SK-N-SH treated with all-trans-retinoic acid at 6 μM for 48 hours (cell line): ENCODE data around the gene PPP4R1.

ENCODE experiments used
- ATAC-seq: fragments of 200-7000 bp; cut with Tn5 transposase; 3 replicates; pipeline ENCODE4 v1.9.1; 2020; ENCODE audit warnings: mild to moderate bottlenecking, moderate library complexity
- ARNTL ChIP-seq: fragments of 450-650 bp; formaldehyde crosslinking; IDR thresholded peaks from 2 replicates; pipeline ENCODE4 v1.5.0; 2020; ENCODE audit warnings: low read depth, mild to moderate bottlenecking, moderate library complexity, borderline replicate concordance
- BACH2 ChIP-seq: fragments of 250-450 bp; sonication (Bioruptor Pico); IDR thresholded peaks from 2 replicates; pipeline ENCODE4 v1.9.0; 2021; ENCODE audit warnings: mild to moderate bottlenecking, borderline replicate concordance
- CSRNP3 ChIP-seq: fragments of 250-450 bp; sonication (Bioruptor Pico); IDR thresholded peaks from 2 replicates; pipeline ENCODE4 v1.5.1; 2021; ENCODE audit warnings: mild to moderate bottlenecking, moderate library complexity
- ESRRG ChIP-seq: fragments of 250-450 bp; sonication (Bioruptor Pico); IDR thresholded peaks from 2 replicates; pipeline ENCODE4 v1.6.1; 2021; ENCODE audit warnings: mild to moderate bottlenecking
- GLIS3 ChIP-seq: fragments of 250-450 bp; sonication (Bioruptor Pico); IDR thresholded peaks from 2 replicates; pipeline ENCODE4 v1.5.0; 2020; ENCODE audit warnings: mild to moderate bottlenecking, moderate library complexity
- ISL1 ChIP-seq: fragments of 250-450 bp; sonication (Bioruptor Pico); IDR thresholded peaks from 2 replicates; pipeline ENCODE4 v2.1.2; 2022; ENCODE audit warnings: mild to moderate bottlenecking, moderate library complexity
- PATZ1 ChIP-seq: fragments of 250-450 bp; sonication (Bioruptor Pico); IDR thresholded peaks from 2 replicates; pipeline ENCODE4 v1.8.0; 2020; ENCODE audit warnings: mild to moderate bottlenecking, moderate library complexity, borderline replicate concordance
- POU6F1 ChIP-seq: fragments of 250-450 bp; sonication (Bioruptor Pico); IDR thresholded peaks from 2 replicates; pipeline ENCODE4 v1.8.0; 2021; ENCODE audit warnings: low read depth, mild to moderate bottlenecking, moderate library complexity, borderline replicate concordance
- PPARA ChIP-seq: fragments of 250-450 bp; sonication (Bioruptor Pico); IDR thresholded peaks from 2 replicates; pipeline ENCODE4 v1.5.0; 2020; ENCODE audit warnings: mild to moderate bottlenecking, borderline replicate concordance
- RARB ChIP-seq: fragments of 250-450 bp; sonication (Bioruptor Pico); IDR thresholded peaks from 2 replicates; pipeline ENCODE4 v1.8.0; 2021; ENCODE audit warnings: mild to moderate bottlenecking, moderate library complexity
- SNAI2 ChIP-seq: fragments of 250-450 bp; sonication (Bioruptor Pico); IDR thresholded peaks from 2 replicates; pipeline ENCODE4 v1.5.0; 2020; ENCODE audit warnings: mild to moderate bottlenecking, moderate library complexity
- TCF4 ChIP-seq: fragments of 250-450 bp; sonication (Bioruptor Pico); IDR thresholded peaks from 2 replicates; pipeline ENCODE4 v1.8.0; 2021; ENCODE audit warnings: mild to moderate bottlenecking, moderate library complexity, borderline replicate concordance
- TOX ChIP-seq: fragments of 250-450 bp; sonication (Bioruptor Pico); IDR thresholded peaks from 2 replicates; pipeline ENCODE4 v1.8.0; 2021; ENCODE audit warnings: mild to moderate bottlenecking, moderate library complexity, borderline replicate concordance
- TSHZ2 ChIP-seq: fragments of 250-450 bp; sonication (Bioruptor Pico); IDR thresholded peaks from 2 replicates; pipeline ENCODE4 v1.5.0; 2020; ENCODE audit warnings: mild to moderate bottlenecking, moderate library complexity
- ZC3H10 ChIP-seq: fragments of 250-450 bp; sonication (Bioruptor Pico); IDR thresholded peaks from 2 replicates; pipeline ENCODE4 v1.5.1; 2021; ENCODE audit warnings: mild to moderate bottlenecking, moderate library complexity
- ZFP3 ChIP-seq: fragments of 250-450 bp; sonication (Bioruptor Pico); IDR thresholded peaks from 2 replicates; pipeline ENCODE4 v1.5.0; 2020; ENCODE audit warnings: mild to moderate bottlenecking, moderate library complexity
- ZFP30 ChIP-seq: fragments of 450-650 bp; formaldehyde crosslinking; IDR thresholded peaks from 2 replicates; pipeline ENCODE4 v1.5.0; 2022; ENCODE audit warnings: mild to moderate bottlenecking, moderate library complexity
- ZNF565 ChIP-seq: fragments of 450-650 bp; formaldehyde crosslinking; conservative IDR thresholded peaks from 2 replicates; pipeline ENCODE4 v1.5.0; 2020; ENCODE audit warnings: low read depth, mild to moderate bottlenecking, moderate library complexity
- ZNF70 ChIP-seq: fragments of 450-650 bp; formaldehyde crosslinking; IDR thresholded peaks from 2 replicates; pipeline ENCODE4 v1.5.0; 2020; ENCODE audit warnings: mild to moderate bottlenecking, moderate library complexity

The PPP4R1 gene

GRCh38 chr18:9537677-9538076 lies 76.7 kb downstream of the PPP4R1 start:
- no peak for ATAC-seq
- no peak for TF ChIP-seq TCF4
- no peak for TF ChIP-seq ESRRG (CRISPR knock-in tag)
- TF ChIP-seq BACH2 (CRISPR knock-in tag): no peak
- no peak for TF ChIP-seq ZNF565 (CRISPR knock-in tag)
- TF ChIP-seq CSRNP3 (CRISPR knock-in tag): no peak
- TF ChIP-seq ZC3H10: no peak
- TF ChIP-seq GLIS3 (CRISPR knock-in tag): no peak
- no peak for TF ChIP-seq POU6F1 (CRISPR knock-in tag)
- no peak for TF ChIP-seq ZFP30 (CRISPR knock-in tag)
- TF ChIP-seq ARNTL (CRISPR knock-in tag): no peak
- no peak for TF ChIP-seq ZFP3 (CRISPR knock-in tag)
- no peak for TF ChIP-seq ISL1 (CRISPR knock-in tag)
- TF ChIP-seq ZNF70: no peak

GRCh38 chr18:9536354-9537152 lies 77.8 kb downstream of the PPP4R1 start:
- ATAC-seq: no peak
- TF ChIP-seq PPARA (CRISPR knock-in tag): no peak
- TF ChIP-seq, all 23 proteins: peak for 0

GRCh38 chr18:9535430-9535991 lies 78.8 kb downstream of the PPP4R1 start:
- TF ChIP-seq ZNF565 (CRISPR knock-in tag) (no peak), ZC3H10 (no peak), SNAI2 (CRISPR knock-in tag) (no peak), BACH2 (CRISPR knock-in tag) (no peak), TOX (CRISPR knock-in tag) (no peak), PATZ1 (no peak), ISL1 (CRISPR knock-in tag) (no peak), ZFP3 (CRISPR knock-in tag) (no peak), GLIS3 (CRISPR knock-in tag) (no peak)
- ATAC-seq: peak; percentile 95

- no peak for TF ChIP-seq TSHZ2 (CRISPR knock-in tag)
- no peak for TF ChIP-seq RARB (CRISPR knock-in tag)
- no peak for TF ChIP-seq ZNF70
- TF ChIP-seq ARNTL (CRISPR knock-in tag): no peak
- no peak for TF ChIP-seq ZNF565 (CRISPR knock-in tag)
- TF ChIP-seq ZC3H10: no peak
- TF ChIP-seq PPARA (CRISPR knock-in tag): no peak
- no peak for TF ChIP-seq TOX (CRISPR knock-in tag)
- no peak for ATAC-seq
Observed at GRCh38 chr18:9534844-9535243, 79.5 kb downstream of the PPP4R1 start.
